Activated effector memory CD4-positive, alpha-beta T cell treated with Interleukin-2 at 50 U/mL for 16 hours (primary cell): ENCODE measurements around the gene RPL10.

Experiments
- DNase-seq: peaks from one replicate; pipeline ENCODE4 v3.0.0-alpha.2; 2020

Gene RPL10

DNA sequence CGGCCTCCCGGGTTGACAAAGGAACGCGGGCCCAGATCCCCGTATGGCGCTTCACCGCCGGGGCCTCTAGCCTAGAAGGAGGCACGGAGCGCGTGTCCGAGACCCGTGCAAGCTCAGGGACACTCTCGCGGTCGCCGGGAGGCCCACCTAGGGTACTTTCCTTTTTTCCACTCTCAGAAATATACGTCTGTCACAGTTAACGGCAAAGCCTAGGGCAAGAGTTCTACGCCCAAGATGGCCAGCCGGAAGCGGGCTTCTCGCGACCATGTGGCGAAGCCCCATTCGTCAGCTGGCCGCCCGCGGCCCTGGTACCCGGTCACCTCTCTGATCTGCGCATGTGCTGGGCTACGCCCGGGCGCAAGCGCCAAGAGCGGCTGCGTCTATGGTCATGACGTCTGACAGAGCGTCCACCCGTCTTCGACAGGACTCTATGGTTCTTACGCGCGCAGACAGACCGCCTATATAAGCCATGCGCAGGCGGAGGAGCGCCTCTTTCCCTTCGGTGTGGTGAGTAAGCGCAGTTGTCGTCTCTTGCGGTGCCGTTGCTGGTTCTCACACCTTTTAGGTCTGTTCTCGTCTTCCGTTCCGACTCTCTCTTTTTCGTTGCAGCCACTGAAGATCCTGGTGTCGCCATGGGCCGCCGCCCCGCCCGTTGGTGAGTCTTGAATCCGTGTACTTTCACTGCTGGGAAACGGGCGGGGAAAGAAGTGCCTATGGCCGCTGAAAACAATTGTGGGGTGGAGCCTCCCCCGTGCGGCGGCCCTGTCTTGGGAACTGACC, at the start of gene RPL10:
Gene RPL10 (plus strand): TSS at position 490 of the 780 bp plus-strand sequence. CDS start 143 bp downstream, at position 633.
- peak; percentile 85 for DNase-seq

DNA sequence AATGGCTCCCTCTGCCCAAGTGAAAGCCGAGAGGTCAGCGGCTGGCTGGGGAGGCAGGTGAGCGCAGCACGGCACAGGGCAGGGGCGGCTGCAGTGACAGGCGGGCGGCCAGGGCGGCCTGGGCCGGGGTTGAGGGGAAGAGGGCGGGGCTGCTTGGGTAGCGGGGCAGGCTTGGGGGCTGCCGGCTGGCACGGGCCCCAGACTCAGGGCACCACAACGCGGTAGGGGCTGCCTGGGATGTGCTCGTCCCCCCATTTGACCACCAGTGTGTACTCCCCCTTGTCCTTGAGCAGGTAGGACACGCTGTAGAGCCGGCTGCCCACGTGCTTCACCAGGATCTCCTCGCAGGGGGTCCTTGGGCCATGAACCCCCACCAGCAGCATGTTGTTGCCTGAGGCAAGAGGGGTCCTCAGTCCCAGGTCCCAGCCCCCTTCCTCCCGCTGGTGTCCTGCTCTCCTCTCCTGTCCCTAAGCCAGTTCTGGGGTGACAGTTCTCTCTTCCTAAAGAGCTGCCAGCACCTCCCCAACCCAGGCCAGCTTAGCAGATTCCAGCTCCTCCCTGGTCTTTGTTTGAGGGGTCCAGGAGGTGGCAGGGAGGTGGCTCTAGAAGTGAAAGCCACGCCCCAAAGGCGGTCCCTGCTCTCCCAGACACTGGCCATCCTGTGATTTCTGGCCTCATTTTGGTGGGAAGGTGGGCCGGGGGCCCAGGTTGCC, 49.4 kb upstream of the RPL10 start:
- no peak for DNase-seq

DNA sequence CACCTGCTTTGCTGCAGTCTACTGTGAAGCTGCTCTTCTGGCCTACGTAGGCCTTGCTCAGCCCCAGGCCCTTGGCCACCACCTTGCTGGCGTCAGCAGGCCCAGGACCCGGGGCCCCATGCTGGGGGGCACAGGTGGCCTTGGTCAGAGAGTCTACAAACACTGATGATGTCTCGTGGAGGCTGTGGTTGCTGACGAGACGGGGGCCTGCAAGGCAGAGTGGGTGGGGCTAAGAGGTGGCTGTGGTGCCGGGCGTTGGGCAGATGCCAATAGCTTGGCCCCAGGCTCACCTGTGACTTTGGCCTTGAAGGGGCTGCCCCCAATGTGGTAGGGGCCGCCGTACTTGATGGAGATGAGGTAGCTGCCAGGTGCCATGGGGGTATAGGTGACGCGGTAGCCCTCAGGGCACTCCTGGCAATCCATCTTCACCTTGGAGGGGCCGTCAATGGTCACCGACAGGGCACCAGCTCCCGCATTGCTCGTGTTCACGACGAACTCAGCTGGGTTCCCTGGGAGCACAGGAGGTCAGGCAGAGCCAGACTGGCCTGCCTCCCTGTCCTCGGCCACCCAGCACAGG, 48.7 kb upstream of the RPL10 start:
- DNase-seq, result no peak

DNA sequence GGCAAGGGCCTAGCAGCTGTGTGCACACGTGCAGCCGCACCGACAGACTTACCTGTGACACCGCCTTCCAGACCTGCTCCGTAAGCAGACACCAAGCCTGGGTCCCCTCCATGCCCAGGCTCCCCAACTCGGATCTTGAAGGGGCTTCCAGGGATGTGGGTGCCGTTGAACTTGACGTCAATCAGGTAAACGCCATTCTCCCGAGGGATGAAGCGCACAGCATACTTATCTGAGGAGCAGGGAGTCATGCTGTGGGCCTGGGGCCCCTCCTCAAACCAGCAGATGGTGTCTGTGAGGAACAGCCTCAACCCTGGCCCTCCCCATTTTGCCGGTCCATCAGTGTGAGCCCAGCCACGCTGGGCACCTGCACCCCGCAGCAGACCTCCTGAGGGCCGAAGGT, 48.2 kb upstream of the RPL10 start:
- DNase-seq, result no peak

DNA sequence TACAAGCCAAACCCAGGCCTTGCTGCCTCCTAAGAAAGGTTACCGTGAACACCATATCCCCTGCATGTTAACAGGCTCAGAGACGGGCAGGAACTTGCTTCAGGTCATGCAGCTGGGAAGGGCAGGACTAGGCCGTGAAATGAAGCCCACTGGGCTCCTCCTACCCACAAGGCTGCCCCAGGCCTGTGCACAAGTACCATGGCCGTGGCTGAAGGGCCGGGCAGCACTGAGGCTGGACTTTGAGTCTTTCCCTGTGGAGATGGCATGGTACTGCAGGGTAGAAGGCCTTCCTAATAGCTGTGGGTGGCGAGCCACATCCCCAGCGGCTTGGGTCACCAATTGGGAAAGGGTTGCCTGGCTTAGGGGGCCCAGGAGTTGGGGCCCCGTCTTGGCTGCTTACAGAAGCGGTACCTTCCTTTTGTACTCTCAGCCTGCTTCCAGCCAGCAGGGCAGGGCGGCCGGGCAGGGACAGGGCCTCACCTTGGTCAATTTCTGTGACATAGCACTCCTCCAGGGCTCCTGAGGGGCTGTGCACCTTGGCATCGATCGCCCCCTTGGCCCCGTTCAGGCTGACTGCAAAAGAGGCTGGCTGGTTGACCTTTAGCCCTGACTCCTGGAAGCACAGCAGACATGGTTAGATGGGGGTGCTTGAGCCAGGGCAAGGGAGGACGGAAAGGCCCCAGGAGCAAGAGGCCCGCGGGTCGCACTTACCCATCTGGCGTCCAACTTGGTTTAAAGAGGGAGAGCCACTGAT, 47.6 kb upstream of the RPL10 start:
- DNase-seq, result no peak

DNA sequence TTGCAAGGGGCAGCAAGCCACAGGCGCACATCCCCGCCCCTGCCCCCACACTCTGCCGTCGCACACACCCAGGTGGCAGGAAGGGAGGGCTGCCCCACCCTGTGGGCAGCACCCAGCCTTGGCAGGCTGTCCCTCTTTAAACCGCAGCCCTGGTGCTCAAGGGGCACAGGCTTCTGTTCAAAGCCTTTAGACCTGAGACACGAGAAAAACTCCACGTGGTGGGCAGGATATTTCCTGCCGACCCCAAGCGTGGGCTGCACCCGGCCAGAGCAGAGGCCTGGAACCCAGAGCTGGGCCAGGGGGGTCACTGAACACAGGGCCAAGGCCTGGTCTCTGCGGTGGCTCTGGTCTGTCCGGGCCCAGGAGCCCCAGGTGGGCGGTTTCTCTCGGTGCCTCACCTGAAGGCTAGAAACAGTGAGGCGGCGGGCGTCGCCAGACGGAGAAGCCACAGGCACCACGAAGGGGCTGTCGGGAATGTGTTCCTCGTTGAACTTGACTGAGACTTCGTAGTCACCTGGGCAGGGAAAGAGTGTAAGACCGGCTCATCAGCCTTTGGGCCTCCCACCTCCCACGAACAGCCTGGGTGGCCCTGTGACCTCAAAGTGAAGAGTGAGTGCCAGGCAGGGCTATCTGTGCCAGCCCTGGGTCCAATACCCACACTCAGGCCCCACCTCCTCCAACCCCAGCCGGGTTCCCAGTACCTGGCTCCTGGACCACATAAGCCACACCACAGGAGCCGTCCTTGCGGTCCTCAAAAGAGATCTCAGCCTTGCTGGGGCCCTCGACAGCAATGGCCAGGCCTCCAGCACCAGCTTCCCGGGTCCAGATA, 46.8 kb upstream of the RPL10 start:
- DNase-seq, result peak; percentile 55

DNA sequence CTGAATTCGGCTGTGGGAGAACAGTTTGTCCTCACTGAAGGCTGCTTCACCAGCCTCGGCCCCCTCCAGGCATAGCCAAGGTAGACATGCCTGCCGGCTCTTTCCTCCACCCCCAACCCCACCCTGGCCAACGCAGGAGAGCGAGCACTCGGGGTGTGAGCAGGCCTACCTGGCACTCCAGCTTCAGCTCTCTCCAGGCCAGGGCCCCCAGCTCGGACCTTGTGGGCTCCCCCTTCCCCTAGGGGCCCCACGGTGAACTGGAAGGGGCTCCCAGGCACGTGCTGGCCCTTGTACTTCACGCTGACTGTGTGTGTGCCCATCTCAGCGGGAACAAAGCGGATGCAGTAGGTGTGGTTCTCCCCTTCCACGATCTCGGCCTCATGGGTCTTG, 46.2 kb upstream of the RPL10 start:
- no peak for DNase-seq

DNA sequence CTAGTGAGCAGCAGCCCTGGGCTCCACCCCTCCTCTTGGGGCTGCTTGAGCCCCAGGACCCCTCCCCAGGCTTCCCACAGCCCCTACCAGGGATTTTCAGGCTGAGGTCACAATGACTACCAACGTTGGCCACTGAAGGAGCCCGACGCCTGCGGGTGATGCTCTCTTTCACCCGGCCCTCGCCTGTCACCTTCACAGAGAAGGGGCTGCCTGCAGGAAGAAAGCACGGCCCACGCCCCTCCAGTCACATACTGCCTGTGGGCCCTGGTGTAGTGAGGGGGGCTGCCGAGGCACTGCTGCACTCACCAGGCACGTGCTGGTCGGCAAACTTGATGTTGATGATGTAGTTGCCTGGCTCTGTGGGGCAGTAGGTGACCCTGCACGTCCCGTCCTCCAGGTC, 45.7 kb upstream of the RPL10 start:
- no peak for DNase-seq

DNA sequence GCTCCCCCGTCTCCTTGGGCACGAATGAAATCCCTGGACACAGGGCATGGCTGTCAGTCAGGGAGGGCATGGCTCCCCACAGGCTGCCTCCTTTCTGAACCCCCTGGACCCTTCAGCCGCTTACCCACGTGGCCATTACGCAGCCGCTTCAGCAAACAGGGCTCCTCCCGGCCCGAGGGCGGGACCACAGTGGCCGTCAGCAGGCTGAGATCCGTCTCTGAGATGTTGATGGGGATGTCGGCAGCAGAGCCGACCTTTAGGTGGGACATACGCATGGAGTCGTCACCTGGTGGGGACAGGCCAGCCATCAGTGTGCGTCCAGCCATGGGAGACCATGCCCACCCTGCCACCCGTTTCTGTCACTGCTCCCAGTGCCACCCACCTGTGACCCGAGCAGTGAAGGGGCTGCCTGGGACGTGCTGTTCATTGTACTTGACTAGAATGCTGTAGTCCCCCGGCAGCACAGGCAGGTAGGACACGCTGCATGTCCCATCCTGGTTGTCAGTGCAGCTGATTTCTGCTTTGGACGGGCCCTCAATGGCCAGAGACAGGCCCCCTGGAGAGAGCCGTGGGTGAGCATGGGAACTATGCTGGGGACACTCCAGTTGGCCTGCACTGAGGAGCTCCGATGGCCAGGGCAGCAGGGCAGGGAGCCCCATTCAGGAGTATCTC, 44.9 kb upstream of the RPL10 start:
- no peak for DNase-seq

DNA sequence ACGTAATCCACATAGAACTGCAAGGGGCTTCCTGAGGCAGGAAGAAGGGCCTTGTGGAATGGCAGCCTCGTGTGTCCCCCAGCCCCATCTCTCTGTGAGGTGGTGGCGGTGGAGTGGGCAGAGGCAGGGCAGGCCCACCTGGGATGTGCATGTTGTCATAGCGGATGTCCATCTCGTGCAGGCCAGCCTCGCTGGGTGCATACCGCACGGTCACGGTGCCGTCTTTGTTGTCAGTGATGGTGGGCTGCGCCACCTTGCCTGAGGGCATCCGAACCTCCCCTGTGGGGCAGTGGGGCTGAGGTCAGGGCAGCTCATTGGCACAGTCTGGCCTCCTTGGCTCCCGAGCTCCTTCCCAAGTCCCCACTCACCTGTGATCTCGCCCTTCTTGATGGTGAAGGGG, 44.2 kb upstream of the RPL10 start:
- no peak for DNase-seq

DNA sequence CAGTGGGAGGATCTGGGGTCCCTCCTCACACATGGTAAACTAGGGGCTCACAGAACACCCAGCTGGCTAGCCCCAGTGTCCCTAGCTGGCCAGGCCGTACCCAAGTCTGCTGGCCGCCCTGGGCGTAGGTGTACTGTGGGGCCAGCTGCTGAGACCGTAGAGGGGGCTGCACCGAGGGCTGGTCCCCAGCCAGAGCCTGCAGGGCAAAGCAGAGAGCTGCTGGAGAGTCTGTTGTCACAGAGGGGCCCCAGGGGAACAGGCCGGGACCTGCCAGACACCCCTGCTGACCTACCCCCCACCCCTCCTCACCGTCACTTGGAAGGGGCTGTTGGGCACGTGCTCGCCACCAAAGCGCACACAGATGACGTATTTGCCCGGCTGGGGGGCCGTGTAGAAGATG, 43.7 kb upstream of the RPL10 start:
- no peak for DNase-seq

DNA sequence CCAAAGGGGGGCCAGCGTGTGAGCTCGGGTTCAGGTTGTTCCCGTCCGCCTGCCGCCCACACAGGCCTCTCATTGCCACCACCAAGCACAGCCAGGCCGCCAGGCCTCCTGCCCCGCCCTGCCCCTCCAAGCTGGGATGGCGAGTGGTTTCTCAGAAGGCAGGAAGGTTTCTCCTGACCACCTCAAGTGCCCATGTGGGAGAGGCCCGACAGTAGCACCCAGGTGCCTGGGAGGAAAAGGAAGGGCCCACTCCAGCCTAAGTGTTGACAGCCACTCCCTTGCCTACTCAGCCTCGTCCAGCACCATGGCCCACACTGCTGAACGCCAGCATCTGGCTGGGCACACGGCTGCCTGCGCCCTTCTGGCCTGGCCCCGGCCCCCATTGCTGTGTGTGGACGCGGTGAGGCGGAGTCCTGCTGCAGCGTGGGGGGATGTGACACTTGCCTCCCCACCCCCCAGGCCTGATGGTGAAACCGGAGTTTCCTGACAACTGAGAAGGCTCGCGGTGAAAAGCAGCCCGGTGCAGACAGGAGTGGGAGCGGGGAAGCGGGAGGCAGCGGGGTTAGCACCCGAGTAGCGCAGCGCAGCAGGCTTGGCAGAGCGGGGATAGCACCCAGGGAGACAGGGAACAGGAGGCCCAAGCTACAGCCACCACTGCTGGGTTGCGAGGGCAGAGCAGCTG, 42.9 kb upstream of the RPL10 start:
- DNase-seq, result no peak

DNA sequence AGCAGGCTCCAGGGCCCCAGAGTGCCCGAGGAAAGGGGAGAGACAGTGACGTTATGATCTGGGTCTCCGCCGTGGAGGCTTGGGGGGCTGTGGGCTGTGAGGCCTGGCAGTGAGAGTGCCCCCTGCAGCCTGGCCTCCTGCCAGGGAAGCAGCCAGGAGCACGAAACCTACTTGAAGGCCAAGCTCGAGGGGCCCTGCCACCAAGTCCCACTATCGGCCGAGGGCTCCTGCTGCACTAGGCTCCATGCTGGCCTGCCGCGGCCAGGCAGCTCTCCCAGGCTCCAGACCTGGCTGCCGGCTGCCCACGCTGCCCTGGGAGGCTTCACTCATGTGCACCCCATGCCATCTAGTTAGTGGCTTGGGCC, 42.4 kb upstream of the RPL10 start:
- DNase-seq, result no peak

DNA sequence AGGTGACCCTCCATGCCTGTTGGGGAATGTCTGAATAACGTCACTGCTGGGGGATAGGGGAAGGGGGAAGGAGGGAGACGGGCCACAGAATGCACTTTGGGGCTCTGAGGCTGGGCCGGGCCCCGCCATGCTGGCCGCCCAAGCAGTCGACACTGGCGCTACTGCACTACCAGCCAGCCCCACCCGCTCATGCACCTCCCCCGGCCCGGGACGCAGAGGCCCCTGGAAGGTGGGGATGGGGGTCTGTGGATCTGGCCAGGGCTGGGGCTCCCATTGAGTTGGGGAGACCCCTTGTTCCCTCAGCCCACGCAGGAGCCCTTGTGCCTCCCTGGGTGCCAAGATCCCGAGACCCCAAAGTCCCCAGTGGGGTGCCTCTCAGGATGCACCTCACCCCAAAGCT, 41.6 kb upstream of the RPL10 start:
- no peak for DNase-seq

DNA sequence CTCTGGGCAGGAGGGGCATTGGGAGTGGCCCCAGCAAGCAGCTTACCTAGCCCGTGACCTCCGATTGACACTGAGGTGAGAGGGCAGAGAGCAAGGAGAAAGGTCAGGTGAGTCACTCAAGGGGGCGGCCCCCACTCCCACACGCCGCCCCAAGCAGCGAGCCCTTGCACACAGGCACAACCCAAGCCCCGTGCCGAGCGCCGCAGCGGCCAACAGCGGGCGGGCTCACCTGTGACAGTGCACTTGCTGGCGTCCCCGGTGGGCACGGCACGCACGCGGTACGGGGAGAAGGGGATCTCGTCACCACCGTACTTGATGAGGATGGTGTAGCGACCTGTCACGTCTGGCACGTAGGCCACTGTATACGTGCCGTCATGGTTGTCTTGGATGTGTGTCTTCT, 41.0 kb upstream of the RPL10 start:
- no peak for DNase-seq

DNA sequence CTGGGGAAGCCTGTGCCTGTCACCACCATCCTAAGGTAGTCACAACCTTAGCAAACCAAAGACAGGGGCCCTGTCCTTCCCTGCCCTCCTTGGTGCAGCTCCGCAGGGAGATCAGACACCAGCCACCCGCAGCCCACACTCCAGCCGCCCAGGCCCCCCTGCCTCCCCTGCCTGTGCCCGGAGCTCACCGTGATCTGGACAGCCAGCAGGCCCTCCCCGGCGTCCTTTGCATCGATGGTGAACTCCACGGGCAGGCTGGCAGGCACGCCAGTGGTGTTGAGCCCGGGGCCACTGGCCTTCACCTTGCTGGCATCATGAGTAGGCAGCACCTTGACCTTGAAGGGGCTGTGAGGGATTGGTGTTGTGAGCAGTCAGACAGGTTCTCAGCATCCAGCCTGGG, 40.2 kb upstream of the RPL10 start:
- DNase-seq, result no peak

DNA sequence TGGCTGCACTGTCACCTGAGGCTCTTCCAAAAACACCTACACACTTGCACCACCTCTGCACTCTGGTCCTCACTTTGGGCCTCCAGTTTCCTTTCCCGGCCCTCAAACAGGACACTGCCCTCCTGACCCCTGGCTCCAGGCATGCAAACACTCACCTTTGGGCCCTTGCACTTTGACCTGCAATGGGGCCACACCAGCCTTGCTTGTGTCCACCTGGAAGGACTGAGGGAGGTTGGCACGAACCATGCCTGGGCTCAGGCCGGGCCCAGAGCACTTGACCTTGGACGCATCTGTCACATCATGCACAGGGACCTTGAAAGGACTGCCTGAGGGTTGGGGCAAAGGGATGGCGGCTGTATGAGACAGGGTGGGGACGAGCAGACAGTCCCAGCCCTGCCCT, 39.3 kb upstream of the RPL10 start:
- no peak for DNase-seq

DNA sequence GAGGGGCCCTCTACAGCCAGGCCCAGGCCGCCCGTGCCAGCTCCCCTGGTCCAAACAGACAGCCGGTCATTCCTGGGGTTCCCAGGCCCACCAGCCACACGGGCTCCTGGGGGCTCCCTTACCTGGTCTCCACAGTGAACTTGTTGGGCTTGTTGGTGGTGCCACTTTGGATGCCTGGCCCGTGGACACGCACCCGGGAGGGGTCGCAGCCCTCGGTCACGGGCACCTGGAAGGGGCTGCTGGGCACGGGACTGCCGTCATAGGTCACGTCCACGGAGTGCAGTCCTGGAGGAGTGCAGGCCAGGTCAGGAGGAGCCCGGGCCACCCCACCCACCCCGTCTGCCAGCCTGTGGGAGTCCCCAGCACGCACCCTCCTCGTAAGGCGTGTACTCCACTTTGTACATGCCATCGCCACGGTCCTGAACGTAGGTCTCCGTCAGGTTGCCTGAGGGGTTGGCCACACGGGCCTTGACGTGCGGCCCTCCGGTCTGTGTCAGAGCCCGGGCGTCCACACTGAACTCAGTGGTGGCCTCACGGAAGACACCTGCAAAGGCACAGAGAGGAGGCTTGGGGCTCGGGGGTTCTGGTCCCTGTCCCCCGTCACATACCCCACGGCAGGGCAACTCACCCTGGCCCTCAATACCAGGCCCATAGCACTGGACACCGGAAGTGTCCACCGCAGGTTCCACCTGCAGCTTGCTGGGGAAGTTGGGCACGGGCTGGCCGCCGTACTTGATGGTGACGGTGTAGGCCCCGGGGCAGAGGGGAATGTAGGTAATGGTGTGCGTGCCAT, 38.6 kb upstream of the RPL10 start:
- DNase-seq, result no peak

DNA sequence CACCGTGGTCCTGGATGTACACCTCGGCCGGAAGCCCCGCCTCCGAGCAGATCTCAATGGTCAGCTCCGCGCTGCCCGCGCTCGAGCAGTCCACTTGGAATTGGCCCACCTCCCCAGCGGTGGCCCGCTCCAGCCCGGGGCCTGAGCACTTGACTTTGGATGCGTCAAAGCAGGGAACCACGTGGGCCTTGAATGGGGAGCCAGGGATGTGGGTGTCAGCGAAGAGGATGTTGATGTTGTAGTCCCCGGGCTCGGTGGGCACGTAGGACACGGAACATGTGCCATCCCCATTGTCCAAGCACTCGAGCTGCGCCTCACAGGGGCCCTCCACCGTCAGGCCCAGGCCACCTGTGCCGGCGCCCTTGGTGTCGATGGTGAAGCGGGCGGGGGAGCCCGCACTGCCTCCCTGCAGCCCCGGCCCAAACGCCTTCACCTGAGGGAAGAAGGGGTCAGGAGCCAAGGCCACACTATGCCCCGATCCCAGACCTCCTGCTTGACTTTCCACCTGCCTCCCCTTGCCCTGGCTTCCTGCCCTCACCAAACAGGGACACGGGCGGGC, 37.9 kb upstream of the RPL10 start:
- DNase-seq, result no peak

DNA sequence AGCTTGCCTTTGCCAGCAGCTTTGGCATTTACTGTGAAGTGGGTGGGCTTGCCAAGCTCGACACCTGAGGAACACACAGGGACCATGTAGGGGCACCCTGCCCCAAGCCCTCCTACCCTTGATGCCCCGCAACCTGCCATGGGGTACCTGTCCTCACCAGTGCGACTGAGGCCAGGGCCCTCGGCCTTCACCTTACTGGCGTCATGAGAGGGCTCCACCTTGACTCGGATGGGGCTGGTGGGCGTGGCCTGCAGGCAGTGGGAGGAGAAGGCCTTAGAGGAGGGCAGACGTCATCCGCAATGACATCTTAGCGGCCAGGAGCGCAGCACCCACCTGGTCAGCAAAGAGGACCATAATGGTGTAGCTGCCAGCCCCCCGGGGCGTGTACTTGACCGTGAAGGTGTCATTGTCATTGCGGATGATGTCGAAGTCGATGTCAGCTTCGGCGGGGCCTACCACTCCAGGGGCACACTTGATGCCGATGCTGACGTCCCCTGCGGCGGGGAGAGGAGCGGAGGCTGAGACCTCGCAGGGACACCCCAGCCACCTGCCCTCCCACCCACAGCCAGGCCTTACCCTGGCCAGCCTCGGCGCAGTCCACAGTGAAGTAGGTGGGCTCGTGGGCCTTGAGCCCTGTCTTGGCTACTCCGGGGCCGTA, 36.0 kb upstream of the RPL10 start:
- no peak for DNase-seq
